ENCODE results near the gene GDI2. TPM values are rescaled to one million over a fixed set of nuclear protein-coding genes. Genes with fewer than 3 reads are reported as not detected.
"Not testable (repeated sequence)": the region's sequence is repeated elsewhere in the genome, so short reads cannot be mapped to it uniquely, and the experiment has no call there.

Gene GDI2
- total RNA-seq, 2 experiments from 2014 or later, result 265 to 292 TPM

- Histone ChIP-seq H3K9me2 (ENCODE audit: insufficient read depth, low read length) (no peaks in the 10 kb centered on the region), H3K9me3 (ENCODE audit: low read length) (no peaks in the 10 kb centered on the region), H3K27ac (ENCODE audit: low read depth, low read length, poor library complexity, severe bottlenecking) (peak overlapping the region; percentile 98), H2AFZ (ENCODE audit: low read length) (peak overlapping the region; percentile 15; the same call in 1 of the 2 replicates), H3K4me1 (ENCODE audit: insufficient read depth, low read length, poor library complexity, severe bottlenecking) (peaks cover 78% of the 10 kb centered on the region), H3K79me2 (ENCODE audit: insufficient read depth, low read depth, low read length) (peaks cover 3% of the 10 kb centered on the region; the same call in 1 of the 2 replicates), H3K4me3 (ENCODE audit: low read depth, low read length, poor library complexity, severe bottlenecking) (peak overlapping the region; percentile 65), H3K36me3 (ENCODE audit: insufficient read depth, low read length) (no peaks in the 10 kb centered on the region), H4K20me1 (ENCODE audit: insufficient read depth, low read length) (no peaks in the 10 kb centered on the region), H3K4me2 (ENCODE audit: low read length) (peak overlapping the region; percentile 85)
- intact Hi-C loops (cut with micrococcal nuclease; ENCODE audit: unreplicated experiment), result loop anchor here (1.0 to 5.0 kb wide), 3 partner anchors 31 to 210 kb away; no protein-coding TSS in a partner anchor
- TF ChIP-seq, protein P1, sequence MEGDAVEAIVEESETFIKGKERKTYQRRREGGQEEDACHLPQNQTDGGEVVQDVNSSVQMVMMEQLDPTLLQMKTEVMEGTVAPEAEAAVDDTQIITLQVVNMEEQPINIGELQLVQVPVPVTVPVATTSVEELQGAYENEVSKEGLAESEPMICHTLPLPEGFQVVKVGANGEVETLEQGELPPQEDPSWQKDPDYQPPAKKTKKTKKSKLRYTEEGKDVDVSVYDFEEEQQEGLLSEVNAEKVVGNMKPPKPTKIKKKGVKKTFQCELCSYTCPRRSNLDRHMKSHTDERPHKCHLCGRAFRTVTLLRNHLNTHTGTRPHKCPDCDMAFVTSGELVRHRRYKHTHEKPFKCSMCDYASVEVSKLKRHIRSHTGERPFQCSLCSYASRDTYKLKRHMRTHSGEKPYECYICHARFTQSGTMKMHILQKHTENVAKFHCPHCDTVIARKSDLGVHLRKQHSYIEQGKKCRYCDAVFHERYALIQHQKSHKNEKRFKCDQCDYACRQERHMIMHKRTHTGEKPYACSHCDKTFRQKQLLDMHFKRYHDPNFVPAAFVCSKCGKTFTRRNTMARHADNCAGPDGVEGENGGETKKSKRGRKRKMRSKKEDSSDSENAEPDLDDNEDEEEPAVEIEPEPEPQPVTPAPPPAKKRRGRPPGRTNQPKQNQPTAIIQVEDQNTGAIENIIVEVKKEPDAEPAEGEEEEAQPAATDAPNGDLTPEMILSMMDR (conservative IDR thresholded peaks at IDR 0.05; ENCODE audit: low read length), result no peak
- no peak for TF ChIP-seq EZH2phosphoT487 (IDR thresholded peaks at IDR 0.05; ENCODE audit: borderline replicate concordance, low read depth, low read length)
- ChIA-PET CTCF (ENCODE audit: unreplicated experiment) (interaction anchor here (1.0 kb wide), 1 partner anchor 13 kb away, joined by 3 read pairs; no protein-coding TSS in a partner anchor), POLR2A (interaction anchor here (0.6 to 8.3 kb wide), 7 partner anchors 16 to 149 kb away, joined by 3 to 144 read pairs (median 22); partner anchors contain the start of gene GDI2)
- no TSS peak for BruUV-seq (replicated peaks)
- no peak for DNase-seq (ENCODE audit: low spot score)
These were observed 28.7 kb upstream of the GDI2 start for GRCh38 chr10:5841965-5842364.

GRCh38 chr10:5840314-5841307, 27.4 kb upstream of the GDI2 start:
- intact Hi-C loops (cut with micrococcal nuclease; ENCODE audit: unreplicated experiment), result loop anchor here (1.0 to 5.0 kb wide), 4 partner anchors 26 to 212 kb away; no protein-coding TSS in a partner anchor
- POLR2A ChIA-PET, result interaction anchor here (0.6 to 8.3 kb wide), 12 partner anchors 13 to 466 kb away, joined by 3 to 144 read pairs (median 4); partner anchors contain the start of genes ANKRD16, FBH1 and GDI2
- H3K27ac ChIP-seq (ENCODE audit: low read depth, low read length, poor library complexity, severe bottlenecking), result peak overlapping the region; percentile 98

DNA sequence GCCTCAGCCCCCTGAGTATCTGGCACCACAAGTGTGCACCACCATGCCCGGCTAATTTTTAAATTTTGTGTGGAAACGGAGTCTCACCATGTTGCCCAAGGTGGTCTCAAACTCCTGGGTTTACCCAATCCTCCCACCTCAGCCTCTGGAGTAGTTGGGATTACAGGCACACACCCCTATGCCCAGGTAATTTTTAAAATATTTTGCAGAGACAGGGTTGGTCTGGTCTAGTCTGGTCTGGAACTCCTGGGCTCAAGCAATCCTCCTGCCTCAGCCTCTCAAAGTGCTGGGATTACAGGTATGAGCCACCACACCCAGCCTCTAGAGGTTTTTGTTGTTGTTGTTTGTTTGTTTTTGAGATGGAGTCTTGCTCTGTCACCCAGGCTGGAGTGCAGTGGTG, 22.9 kb upstream of the GDI2 start:
- H4K20me1 ChIP-seq (ENCODE audit: insufficient read depth, low read length); H3K79me2 ChIP-seq (ENCODE audit: insufficient read depth, low read depth, low read length); H3K4me2 ChIP-seq (ENCODE audit: low read length); POLR2A ChIA-PET; H3K9me3 ChIP-seq (ENCODE audit: low read length); H3K36me3 ChIP-seq (ENCODE audit: insufficient read depth, low read length); DNase-seq (ENCODE audit: low spot score); BruUV-seq (replicated peaks); H2AFZ ChIP-seq (ENCODE audit: low read length); H3K4me3 ChIP-seq (ENCODE audit: low read depth, low read length, poor library complexity, severe bottlenecking); H3K27ac ChIP-seq (ENCODE audit: low read depth, low read length, poor library complexity, severe bottlenecking); H3K9me2 ChIP-seq (ENCODE audit: insufficient read depth, low read length); intact Hi-C loops (cut with micrococcal nuclease; ENCODE audit: unreplicated experiment); CTCF ChIA-PET (ENCODE audit: unreplicated experiment): not testable (repeated sequence)
- peaks cover 22% of the 10 kb centered on the region for H3K4me1 ChIP-seq (ENCODE audit: insufficient read depth, low read length, poor library complexity, severe bottlenecking)

More at GRCh38 chr10:5840314-5841307, 27.4 kb upstream of the GDI2 start:
- TF ChIP-seq, protein P1 (conservative IDR thresholded peaks at IDR 0.05; ENCODE audit: low read length), result no peak
- no peak for TF ChIP-seq EZH2phosphoT487 (IDR thresholded peaks at IDR 0.05; ENCODE audit: borderline replicate concordance, low read depth, low read length)
- TSS peak; percentile 69 for BruUV-seq (replicated peaks)
- H3K4me2 ChIP-seq (ENCODE audit: low read length), result peak overlapping the region; percentile 85
- H3K79me2 ChIP-seq (ENCODE audit: insufficient read depth, low read depth, low read length), result peaks cover 3% of the 10 kb centered on the region; the same call in 1 of the 2 replicates
- H4K20me1 ChIP-seq (ENCODE audit: insufficient read depth, low read length), result no peaks in the 10 kb centered on the region
- H3K4me1 ChIP-seq (ENCODE audit: insufficient read depth, low read length, poor library complexity, severe bottlenecking), result peaks cover 64% of the 10 kb centered on the region
- H3K36me3 ChIP-seq (ENCODE audit: insufficient read depth, low read length), result no peaks in the 10 kb centered on the region
- H3K9me2 ChIP-seq (ENCODE audit: insufficient read depth, low read length), result no peaks in the 10 kb centered on the region
- no peaks in the 10 kb centered on the region for H3K9me3 ChIP-seq (ENCODE audit: low read length)
- H3K4me3 ChIP-seq (ENCODE audit: low read depth, low read length, poor library complexity, severe bottlenecking), result peak overlapping the region; percentile 65
- H2AFZ ChIP-seq (ENCODE audit: low read length), result peak overlapping the region; percentile 18; the same call in 1 of the 2 replicates
- CTCF ChIA-PET (ENCODE audit: unreplicated experiment), result no interaction called here
- DNase-seq (ENCODE audit: low spot score), result peak; percentile 98

Measured in OCI-LY7 (cell line).